H1 (cell line): ENCODE measurements around the gene UBE2O. TPM values are rescaled to one million over a fixed set of nuclear protein-coding genes. Genes with fewer than 3 reads are reported as not detected.

ENCODE experiments used
- CTCF ChIA-PET: fragments of 300-600 bp; sonication (Branson Sonifier 250); formaldehyde crosslinking; loops from one replicate; lab custom pipeline; 2021; ENCODE audit not compliant: partially characterized antibody; lab: Charles Lee
- POLR2A ChIA-PET: fragments of 300-600 bp; sonication (Branson Sonifier 250); formaldehyde crosslinking; loops from one replicate; lab custom pipeline; 2021; ENCODE audit warnings: inconsistent platforms; ENCODE audit not compliant: partially characterized antibody; lab: Charles Lee
- DNase-seq, 2 experiments: peaks; one replicate each; pipeline versions ENCODE4 v3.0.0 to v3.0.0-alpha.2; 2010 to 2022; ENCODE audit warnings: low spot score in 2 of 2, low read depth in 1 of 2, mixed read lengths in 1 of 2
- FAIRE-seq: peaks from 2 replicates; lab custom pipeline; 2011; peaks lifted over from hg19 to GRCh38; lab: Jason Lieb, UNC
- H2AFZ ChIP-seq: 2 replicates; pipeline ENCODE4 v1.8.1; 2012; ENCODE audit warnings: low read length, inconsistent platforms
- H2AK5ac ChIP-seq: 2 replicates; pipeline ENCODE4 v1.6.1; 2013; ENCODE audit warnings: low read depth, low read length
- H2BK120ac ChIP-seq: replicated peaks from 2 replicates; pipeline ENCODE3; 2013; ENCODE audit warnings: low read depth, low read length, inconsistent platforms
- H2BK12ac ChIP-seq: 2 replicates; pipeline ENCODE4 v1.6.1; 2013; ENCODE audit warnings: low read depth, low read length
- H2BK15ac ChIP-seq: 2 replicates; pipeline ENCODE4 v1.6.1; 2013; ENCODE audit warnings: low read length
- H2BK20ac ChIP-seq: 2 replicates; pipeline ENCODE4 v1.6.1; 2013; ENCODE audit warnings: low read length
- H2BK5ac ChIP-seq: 2 replicates; pipeline ENCODE4 v1.6.1; 2013; ENCODE audit warnings: low read depth, low read length
- H3K14ac ChIP-seq: 2 replicates; pipeline ENCODE4 v1.6.1; 2013; ENCODE audit warnings: inconsistent platforms; ENCODE audit not compliant: insufficient read length
- H3K18ac ChIP-seq: 2 replicates; pipeline ENCODE4 v1.6.1; 2013; ENCODE audit warnings: low read length; ENCODE audit errors: extremely low read depth
- H3K23ac ChIP-seq: 2 replicates; pipeline ENCODE4 v1.6.1; 2013; ENCODE audit warnings: inconsistent platforms; ENCODE audit not compliant: insufficient read length
- H3K23me2 ChIP-seq: 2 replicates; pipeline ENCODE4 v1.6.1; 2013; ENCODE audit warnings: low read depth, low read length
- H3K27ac ChIP-seq: 2 replicates; pipeline ENCODE4 v1.6.1; 2011; ENCODE audit warnings: low read depth, low read length, inconsistent platforms
- H3K27me3 ChIP-seq, 4 experiments: replicated peaks in 1 of 4; 1 replicate in 1 of 4; 2 replicates in 3 of 4; pipeline versions ENCODE4 v1.6.1 to v1.8.1; 2011 to 2013; ENCODE audit warnings: low read length in 3 of 4, mild to moderate bottlenecking in 3 of 4, inconsistent platforms in 2 of 4, mixed read lengths in 2 of 4, moderate library complexity in 1 of 4; ENCODE audit not compliant: control insufficient read depth in 3 of 4, insufficient read depth in 3 of 4; ENCODE audit errors: extremely low read depth in 1 of 4
- H3K36me3 ChIP-seq, 4 experiments: 2 replicates each; pipeline versions ENCODE4 v1.6.1 to v1.8.1; 2011 to 2013; ENCODE audit warnings: mild to moderate bottlenecking in 4 of 4, low read length in 3 of 4, moderate library complexity in 2 of 4, control low read depth in 1 of 4, inconsistent platforms in 1 of 4; ENCODE audit not compliant: insufficient read depth in 4 of 4, control insufficient read depth in 2 of 4
- H3K4ac ChIP-seq: replicated peaks from 2 replicates; pipeline ENCODE3; 2013; ENCODE audit warnings: low read length, low read depth, mixed read lengths, inconsistent platforms; ENCODE audit not compliant: insufficient read length
- H3K4me1 ChIP-seq, 4 experiments: replicated peaks in 1 of 4; 1 replicate in 1 of 4; 2 replicates in 3 of 4; pipeline versions ENCODE4 v1.6.1 to v1.8.1; 2011 to 2013; ENCODE audit warnings: low read length in 3 of 4, inconsistent platforms in 2 of 4, mixed read lengths in 1 of 4; ENCODE audit not compliant: insufficient read depth in 4 of 4, control insufficient read depth in 3 of 4
- H3K4me2 ChIP-seq, 2 experiments: 2 replicates each; pipeline versions ENCODE4 v1.6.1 to v1.8.1; 2011 to 2013; ENCODE audit warnings: low read depth in 2 of 2, low read length in 2 of 2, control low read depth in 1 of 2, inconsistent platforms in 1 of 2, mild to moderate bottlenecking in 1 of 2; ENCODE audit not compliant: insufficient read depth in 1 of 2
- H3K4me3 ChIP-seq, 4 experiments: fragments of 200-600, 300-600 bp in 1 of 4; sonication (generic), shearing (Covaris generic), sonication (Bioruptor Twin) in 1 of 4; 2 replicates each; pipeline versions ENCODE4 v1.5.1 to v1.8.1; 2011 to 2016; ENCODE audit warnings: low read length in 4 of 4, low read depth in 3 of 4, control low read depth in 2 of 4, inconsistent platforms in 2 of 4, mild to moderate bottlenecking in 2 of 4, mixed read lengths in 1 of 4, moderate library complexity in 1 of 4; ENCODE audit not compliant: insufficient read depth in 2 of 4; ENCODE audit errors: extremely low read depth in 1 of 4
- H3K56ac ChIP-seq: replicated peaks from 2 replicates; pipeline ENCODE3; 2013; ENCODE audit warnings: low read depth, mild to moderate bottlenecking, mixed read lengths, low read length, inconsistent platforms; ENCODE audit not compliant: insufficient read length
- H3K79me1 ChIP-seq: 2 replicates; pipeline ENCODE4 v1.6.1; 2013; ENCODE audit warnings: low read depth, low read length, control low read depth
- H3K79me2 ChIP-seq, 2 experiments: 2 replicates each; pipeline versions ENCODE4 v1.6.1 to v1.8.1; 2012 to 2013; ENCODE audit warnings: low read length in 2 of 2, mild to moderate bottlenecking in 2 of 2, inconsistent platforms in 1 of 2; ENCODE audit not compliant: insufficient read depth in 2 of 2, control insufficient read depth in 1 of 2
- H3K9ac ChIP-seq, 4 experiments: replicated peaks in 1 of 4; 1 replicate in 1 of 4; 2 replicates in 3 of 4; pipeline versions ENCODE4 v1.6.1 to v1.8.1; 2011 to 2013; ENCODE audit warnings: low read depth in 3 of 4, low read length in 3 of 4, control low read depth in 2 of 4, mild to moderate bottlenecking in 2 of 4, moderate library complexity in 2 of 4, inconsistent platforms in 1 of 4; ENCODE audit errors: extremely low read depth in 1 of 4
- H3K9me3 ChIP-seq, 2 experiments: 2 replicates each; pipeline versions ENCODE4 v1.6.1 to v1.8.1; 2012 to 2013; ENCODE audit warnings: mild to moderate bottlenecking in 2 of 2, moderate library complexity in 2 of 2, control low read depth in 1 of 2, inconsistent platforms in 1 of 2, low read depth in 1 of 2, low read length in 1 of 2, mixed read lengths in 1 of 2; ENCODE audit not compliant: insufficient read depth in 2 of 2
- H4K20me1 ChIP-seq, 2 experiments: replicated peaks in 1 of 2; 2 replicates each; pipeline versions ENCODE3 to v1.8.1; 2011 to 2013; ENCODE audit warnings: inconsistent platforms in 2 of 2, low read length in 2 of 2, mild to moderate bottlenecking in 1 of 2; ENCODE audit not compliant: insufficient read depth in 2 of 2, control insufficient read depth in 1 of 2
- H4K5ac ChIP-seq: 2 replicates; pipeline ENCODE4 v1.6.1; 2013; ENCODE audit warnings: low read length, low read depth, mixed read lengths, inconsistent platforms; ENCODE audit not compliant: insufficient read length
- H4K8ac ChIP-seq: 2 replicates; pipeline ENCODE4 v1.8.0; 2013; ENCODE audit warnings: mild to moderate bottlenecking, moderate library complexity, low read length, inconsistent platforms; ENCODE audit not compliant: insufficient read depth; ENCODE audit errors: extremely low read depth
- H4K91ac ChIP-seq: replicated peaks from 2 replicates; pipeline ENCODE3; 2013; ENCODE audit warnings: low read length, mixed read lengths, inconsistent platforms; ENCODE audit not compliant: insufficient read length
- WGBS, 2 experiments: shearing (Covaris generic) in 1 of 2; methylation state at CpG; one replicate each; pipeline versions ENCODE4 v1.1.6 to v1.1.7; 2013 to 2015; ENCODE audit warnings: low lambda C conversion rate in 2 of 2, mixed read lengths in 2 of 2, inconsistent platforms in 1 of 2, low coverage in 1 of 2, missing lambda C conversion rate in 1 of 2; ENCODE audit not compliant: insufficient replicate concordance in 2 of 2, insufficient coverage in 1 of 2, insufficient read length in 1 of 2; ENCODE audit errors: extremely low coverage in 1 of 2, missing lambda C conversion rate in 1 of 2; 5-methylcytosine and 5-hydroxymethylcytosine counted together
- polyA plus RNA-seq, 7 experiments: library from polyadenylated mRNA; depleted of rRNA in 3 of 7; stranded (reverse) in 5 of 7; unstranded in 2 of 7; fragments of >200 nt in 5 of 7; fragments of 200-250 nt in 2 of 7; gene quantifications; 1 replicate in 5 of 7; 2 replicates in 1 of 7; 4 replicates in 1 of 7; pipeline versions ENCODE4 v1.2.1 to v1.2.3, GENCODE V29; 2011 to 2013; ENCODE audit warnings: missing spikeins in 2 of 7, mixed read lengths in 2 of 7
- total RNA-seq: library from RNA; stranded (reverse); fragmentation: NEBNext Ultra II Directional; extraction: Animal tissue kit (Norgen Biotek cat#: 25700); gene quantifications from 2 replicates; pipeline ENCODE4 v1.2.1, GENCODE V29; 2021

Gene UBE2O
- total and polyA plus RNA-seq, 2 of the 8 experiments (the other 6 are each of a cell fraction or from before 2014, with no cell fraction given), result 24.4 to 63.0 TPM

DNA sequence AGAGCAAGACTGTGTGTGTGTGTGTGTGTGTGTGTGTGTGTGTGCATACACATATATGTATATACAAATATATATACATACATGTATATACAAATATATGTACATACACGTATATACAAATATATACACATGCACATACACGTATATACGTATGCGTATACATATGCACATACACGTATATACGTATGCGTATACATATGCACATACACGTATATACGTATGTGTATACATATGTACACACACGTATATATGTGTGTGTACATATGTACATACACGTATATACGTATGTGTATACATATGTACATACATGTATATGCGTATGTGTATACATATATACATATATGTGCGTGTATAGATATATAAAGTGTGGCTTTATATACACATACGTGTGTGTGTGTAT, 37.2 kb downstream of the UBE2O start:
- H4K20me1 ChIP-seq, result peaks cover 13 to 28% of the 10 kb centered on the region in 2 experiments
- WGBS, 2 experiments, result 74% methylated on average over 15 of the region's 15 CpGs; no CpG with 5 or more reads in 1 of the 2 experiments
- POLR2A ChIA-PET, result interaction anchor here (2.6 kb wide), 1 partner anchor 28 kb away, joined by 15 read pairs; no protein-coding TSS in a partner anchor

More for the DNA sequence above, 37.2 kb downstream of the UBE2O start:
- Histone ChIP-seq H2AFZ (no peak overlapping the region), H2BK120ac (no peak overlapping the region), H4K91ac (no peak overlapping the region), H3K4ac (no peak overlapping the region), H3K23ac (no peak overlapping the region), H3K9me3 (no peaks in the 10 kb centered on the region), H2BK5ac (no peak overlapping the region), H2AK5ac (no peak overlapping the region), H3K4me1 (peaks cover 4 to 12% (median 9%) of the 10 kb centered on the region in 4 experiments), H3K79me1 (peaks cover 19% of the 10 kb centered on the region), H4K5ac (no peak overlapping the region), H3K18ac (no peak overlapping the region), H3K9ac (no peak overlapping the region), H3K4me2 (no peak overlapping the region), H2BK15ac (no peak overlapping the region), H2BK20ac (no peak overlapping the region), H3K23me2 (no peaks in the 10 kb centered on the region), H3K36me3 (0 out of 8 replicates have a peak, but pooled peaks cover 0 to 4% (median 0%) of the 10 kb centered on the region in 4 experiments), H2BK12ac (no peak overlapping the region), H4K8ac (no peak overlapping the region), H3K4me3 (no peak overlapping the region), H3K27me3 (no peaks in the 10 kb centered on the region), H3K14ac (no peak overlapping the region), H3K27ac (no peak overlapping the region), H3K56ac (no peak overlapping the region), H3K79me2 (peaks cover 0 to 86% of the 10 kb centered on the region in 2 experiments; a peak in 2 of 4 replicates)
- CTCF ChIA-PET, result interaction anchor here (0.5 to 14.5 kb wide), 11 partner anchors 10 to 193 kb away, joined by 3 to 197 read pairs (median 10); partner anchors contain the start of genes SPHK1 and UBE2O
- DNase-seq (no peak), FAIRE-seq (no peak)
